Measurements from ENCODE around the gene TMED9.

GRCh38 chr5:177598477-177598876, 6.5 kb downstream of the TMED9 start:
- TF ChIP-seq CTCF (optimal IDR thresholded peaks at IDR 0.05 in 1 of 3, IDR thresholded peaks at IDR 0.05 in 1 of 3, conservative IDR thresholded peaks at IDR 0.05 in 1 of 3; ENCODE audit: extremely low read depth in 1 of 3, insufficient read depth in 2 of 3, low read length in 3 of 3): no peak
- no peak for TF ChIP-seq EZH2 (IDR thresholded peaks at IDR 0.05; ENCODE audit: low read length)
